Measurements from ENCODE around the gene SLC7A10.

The SLC7A10 gene

GRCh38 chr19:33225458-33225926 lies at the start of gene SLC7A10:
TSS of gene SLC7A10 (minus strand) at chr19:33225850. CDS start at chr19:33225703, 147 bp downstream.
- DNase-seq: no peak

GRCh38 chr19:33274663-33275558 lies 49.3 kb upstream of the SLC7A10 start:
- no peak for DNase-seq

- DNase-seq: no peak
Measured at GRCh38 chr19:33273881-33274662, 48.4 kb upstream of the SLC7A10 start.

- no peak for DNase-seq
Measured at GRCh38 chr19:33273065-33273736, 47.6 kb upstream of the SLC7A10 start.

GRCh38 chr19:33271246-33272021 lies 45.8 kb upstream of the SLC7A10 start:
- no peak for DNase-seq

- DNase-seq: no peak
Measured at GRCh38 chr19:33270769-33271168, 45.1 kb upstream of the SLC7A10 start.

- no peak for DNase-seq
Measured at GRCh38 chr19:33269016-33269415, 43.4 kb upstream of the SLC7A10 start.

- no peak for DNase-seq
Measured at GRCh38 chr19:33268162-33268991, 42.7 kb upstream of the SLC7A10 start.

GRCh38 chr19:33267706-33268105 lies 42.1 kb upstream of the SLC7A10 start:
- DNase-seq: no peak

- DNase-seq: no peak
Measured at GRCh38 chr19:33266974-33267484, 41.4 kb upstream of the SLC7A10 start.

- DNase-seq: no peak
Measured at GRCh38 chr19:33264881-33265445, 39.3 kb upstream of the SLC7A10 start.

GRCh38 chr19:33263325-33264023 lies 37.8 kb upstream of the SLC7A10 start:
- no peak for DNase-seq

- DNase-seq: no peak
Measured at GRCh38 chr19:33261511-33262189, 36.0 kb upstream of the SLC7A10 start.

GRCh38 chr19:33260628-33261418 lies 35.2 kb upstream of the SLC7A10 start:
- DNase-seq: no peak

- no peak for DNase-seq
Measured at GRCh38 chr19:33259539-33259938, 33.9 kb upstream of the SLC7A10 start.

- no peak for DNase-seq
Measured at GRCh38 chr19:33257828-33258227, 32.2 kb upstream of the SLC7A10 start.

GRCh38 chr19:33256261-33256660 lies 30.6 kb upstream of the SLC7A10 start:
- DNase-seq: no peak

GRCh38 chr19:33255781-33256180 lies 30.1 kb upstream of the SLC7A10 start:
- DNase-seq: no peak
